ENCODE data around the gene POLR1C.
"Not testable (repeated sequence)": the region's sequence is repeated elsewhere in the genome, so short reads cannot be mapped to it uniquely, and the experiment has no call there.

The POLR1C gene

DNA sequence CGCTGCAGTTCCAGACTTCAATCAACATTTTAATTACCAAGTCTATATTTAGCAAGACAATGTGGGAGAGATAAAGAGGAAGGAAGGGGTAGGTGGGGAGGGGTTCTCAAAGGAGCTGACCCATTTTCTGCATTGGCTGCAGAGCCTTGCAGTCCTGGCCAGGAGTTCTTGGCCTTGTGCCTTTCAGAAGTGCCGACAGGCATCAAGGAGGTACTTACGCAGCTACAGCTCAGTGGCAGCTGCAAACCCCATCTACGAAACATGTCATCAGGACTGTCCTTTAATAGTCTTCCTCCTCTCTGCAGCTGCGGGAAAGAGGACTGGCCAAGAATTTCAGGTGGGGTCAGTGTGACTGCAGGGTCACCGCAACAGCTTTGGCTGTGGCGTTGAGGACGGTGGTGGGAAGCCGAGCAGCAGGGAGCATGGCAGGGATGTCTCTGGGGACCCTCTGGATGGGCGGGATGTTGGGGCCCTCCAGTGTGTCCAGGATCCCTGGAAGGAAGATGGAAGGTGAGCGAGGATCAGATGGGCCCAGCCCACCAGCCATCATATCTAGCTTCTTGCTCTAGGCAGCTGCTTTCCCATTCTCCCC, 5.0 kb upstream of the POLR1C start:
- DNase-seq, result no peak

DNA sequence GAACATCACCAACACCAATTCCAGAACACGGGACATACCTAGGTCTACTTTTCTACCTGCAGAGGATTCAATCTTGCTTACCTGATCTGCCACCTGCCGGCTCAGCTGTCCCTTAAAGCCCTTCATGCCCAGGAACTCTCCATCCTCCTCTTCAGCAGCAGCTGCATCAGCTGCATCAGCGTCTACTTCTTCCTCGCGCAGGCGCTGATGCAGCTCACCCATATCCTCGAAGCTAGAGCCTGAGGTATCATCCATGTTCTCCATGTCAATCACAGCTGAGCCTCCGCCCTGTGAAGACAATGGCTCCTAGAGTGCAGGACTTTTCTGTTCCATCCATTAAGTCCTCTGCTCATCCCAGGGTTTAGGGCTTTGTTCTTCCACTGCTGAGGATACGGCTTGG, 1.1 kb upstream of the POLR1C start:
- no peak for DNase-seq

DNA sequence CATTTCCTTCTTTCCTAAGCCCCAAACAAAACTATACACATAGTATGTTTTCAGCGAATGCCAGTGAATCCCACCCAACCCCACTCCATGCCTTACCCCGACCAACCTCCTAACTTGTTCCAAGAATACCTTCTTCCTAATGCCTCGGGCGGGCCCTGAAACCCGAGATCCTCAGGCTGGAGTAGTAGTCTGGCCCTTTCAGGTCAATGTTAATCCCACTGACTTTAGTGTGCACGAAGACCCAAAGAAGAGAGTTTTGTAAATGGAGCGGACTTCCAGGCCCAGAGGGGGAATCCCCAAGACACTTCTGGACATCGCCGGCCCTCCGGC, 557 bp upstream of the POLR1C start:
- DNase-seq, result no peak

DNA sequence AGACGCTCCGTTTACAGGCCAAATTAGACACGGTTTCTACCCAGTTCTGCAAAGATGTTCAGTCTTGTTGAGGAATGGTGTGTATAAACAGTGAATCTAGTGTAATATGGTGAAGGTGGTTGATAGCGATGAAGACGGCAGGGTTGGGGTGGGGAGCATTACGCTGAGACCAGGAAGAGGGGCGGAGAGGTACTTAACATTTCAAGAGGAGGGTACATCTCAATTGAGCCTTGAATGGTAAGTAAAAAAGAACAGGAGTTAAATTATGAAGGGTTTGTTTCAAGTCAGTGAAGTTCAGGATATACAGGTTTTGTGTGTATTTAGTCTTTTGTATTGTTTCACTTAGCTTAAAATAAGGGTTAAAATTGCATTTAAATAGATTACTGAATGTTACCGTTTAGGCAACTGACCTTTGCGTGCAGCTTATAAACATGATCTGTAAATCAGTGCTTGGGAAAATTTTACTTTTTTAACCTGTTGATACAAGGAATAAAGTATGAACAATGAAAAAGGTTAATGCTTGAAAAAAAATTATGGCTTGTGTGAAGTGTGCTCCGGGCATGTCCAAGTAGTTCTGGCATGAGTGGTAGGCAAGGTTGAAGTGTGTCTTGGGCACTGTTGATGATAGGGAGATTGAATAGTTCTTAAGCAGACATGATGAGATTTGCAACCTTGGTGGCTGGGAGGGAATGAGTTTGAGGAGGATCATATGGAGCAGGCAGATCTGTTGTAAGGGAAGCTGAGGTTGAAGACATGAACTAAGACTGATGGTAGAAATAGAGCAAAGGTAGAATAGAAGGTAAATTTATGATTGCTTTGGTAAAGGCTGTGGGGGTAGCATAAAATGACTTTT, 842 bp downstream of the POLR1C start:
- no peak for DNase-seq

DNA sequence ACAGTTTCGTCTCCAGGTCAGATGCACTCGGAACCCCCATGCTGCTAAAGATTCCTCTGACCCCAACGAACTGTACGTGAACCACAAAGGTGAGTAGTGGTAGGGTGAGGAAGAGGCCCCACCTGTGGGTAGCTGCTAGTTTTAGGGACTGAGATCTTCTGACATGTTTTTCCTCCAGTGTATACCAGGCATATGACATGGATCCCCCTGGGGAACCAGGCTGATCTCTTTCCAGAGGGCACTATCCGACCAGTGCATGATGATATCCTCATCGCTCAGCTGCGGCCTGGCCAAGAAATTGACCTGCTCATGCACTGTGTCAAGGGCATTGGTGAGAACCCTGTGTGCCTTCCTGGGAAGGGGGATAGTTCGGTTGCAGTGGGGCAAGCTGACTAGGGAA, 3.2 kb downstream of the POLR1C start:
- DNase-seq, result no peak

DNA sequence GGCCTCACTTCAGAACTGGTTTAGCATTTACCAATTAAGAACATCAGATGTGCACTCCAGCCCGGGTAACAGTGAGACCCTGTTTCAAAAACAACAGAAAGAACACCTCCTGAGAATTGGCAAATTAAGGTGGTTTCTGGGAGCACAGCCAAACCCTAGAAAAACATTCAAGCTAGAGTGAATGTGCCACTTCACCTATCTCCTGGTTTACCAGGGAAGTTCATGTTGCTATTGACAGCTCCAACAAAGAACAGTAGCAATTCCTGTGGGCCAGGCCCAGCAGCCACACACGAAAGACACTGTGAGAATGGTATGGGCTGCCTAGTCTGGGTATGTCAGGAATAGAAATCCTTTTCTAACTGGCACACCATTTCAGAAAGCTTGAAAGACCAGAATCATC, 4.9 kb downstream of the POLR1C start:
- DNase-seq, result no peak

DNA sequence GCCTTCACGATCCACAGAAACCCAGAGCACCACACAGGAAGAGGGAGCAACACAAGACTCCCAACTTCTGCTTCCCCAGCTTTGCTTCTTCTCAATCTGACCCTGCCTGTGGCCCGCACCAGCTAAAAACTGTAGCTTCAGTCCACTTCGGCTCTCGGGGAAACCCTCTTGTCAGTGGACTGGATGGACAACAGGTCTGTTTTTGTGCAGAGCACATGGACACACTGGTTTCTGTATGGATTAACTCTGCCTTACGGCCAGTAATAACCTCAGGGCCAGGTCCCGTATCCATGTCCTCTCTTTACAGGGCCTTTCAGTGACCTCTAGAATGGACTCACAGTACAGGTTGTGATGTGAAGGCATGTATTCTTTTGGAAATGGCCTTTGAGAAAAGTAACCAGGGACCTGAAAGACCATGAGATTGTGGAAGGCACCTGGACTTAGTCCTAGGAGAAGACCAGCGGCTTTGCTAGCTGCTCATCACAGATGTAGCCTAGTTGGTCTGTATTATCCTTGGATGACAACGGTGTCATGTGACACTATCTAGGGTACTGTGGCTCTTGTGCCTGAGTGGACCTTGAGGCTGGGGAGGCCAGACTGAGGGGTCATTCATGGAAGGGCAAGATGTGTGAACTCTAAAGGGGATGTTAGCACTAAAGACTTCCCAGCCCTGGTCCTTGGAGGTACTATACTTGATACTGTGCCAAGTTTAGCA, 5.8 kb downstream of the POLR1C start:
- no peak for DNase-seq

DNA sequence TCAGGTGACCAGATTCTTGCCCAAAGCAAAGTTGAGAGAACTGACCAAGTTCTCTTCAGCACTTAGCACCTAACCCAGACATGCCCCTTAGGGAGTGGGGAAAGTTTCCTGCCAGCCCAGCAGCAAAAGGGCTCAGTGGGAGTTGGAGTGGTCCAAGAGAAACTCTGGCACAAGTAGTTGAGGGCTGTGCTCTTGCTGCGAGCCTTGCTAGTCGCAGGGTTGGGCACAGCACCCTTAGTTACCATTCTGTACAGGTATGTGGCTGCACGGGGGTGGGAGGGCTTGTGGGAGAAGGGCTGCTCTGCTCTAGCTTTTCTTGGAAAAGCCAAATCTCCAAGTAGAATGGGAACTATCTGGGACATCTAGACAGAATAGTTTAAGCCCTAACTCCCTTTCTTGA, 6.4 kb downstream of the POLR1C start:
- no peak for DNase-seq

DNA sequence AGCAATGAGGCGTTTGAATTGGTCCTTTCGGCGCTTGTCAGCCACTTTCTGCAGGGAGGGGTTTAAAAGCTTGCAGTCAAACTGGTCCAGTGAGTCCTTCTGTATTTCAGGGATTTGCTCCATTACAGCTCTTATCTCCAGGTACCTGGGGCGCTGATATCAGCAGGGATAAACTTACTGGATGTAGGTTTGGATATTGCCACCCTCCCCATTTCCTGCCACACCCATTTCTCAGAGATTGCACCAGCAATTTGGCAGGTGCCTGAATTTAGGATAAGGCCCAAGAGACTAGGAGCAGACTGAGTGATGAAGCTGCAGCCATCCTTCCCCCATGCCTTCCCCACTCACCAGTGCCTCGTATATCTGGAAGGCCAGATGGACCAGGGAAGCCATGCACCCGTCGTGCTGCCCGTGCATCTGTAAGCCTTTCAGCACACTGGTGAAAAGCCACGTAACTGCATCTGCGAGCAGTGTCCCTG, 7.6 kb downstream of the POLR1C start:
- DNase-seq, result no peak

DNA sequence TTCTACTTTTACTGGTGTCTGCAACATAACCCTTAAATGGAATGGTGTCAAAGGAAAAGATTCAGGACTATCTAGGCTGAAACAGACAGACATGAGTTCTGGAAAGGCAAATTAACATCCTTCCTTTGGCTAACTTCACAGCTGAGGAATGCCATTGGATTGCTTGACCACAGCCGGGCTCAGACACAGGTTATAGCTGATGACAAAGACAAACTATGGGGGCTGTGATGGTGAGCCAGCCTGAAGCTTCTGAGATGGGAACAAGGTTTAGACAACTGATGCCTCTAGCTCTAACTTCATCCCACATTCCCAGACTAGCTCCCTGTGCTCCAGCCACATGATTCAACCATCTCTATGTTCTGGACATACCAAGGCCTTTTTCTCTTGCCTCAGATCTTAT, 15.3 kb downstream of the POLR1C start:
- no peak for DNase-seq

DNA sequence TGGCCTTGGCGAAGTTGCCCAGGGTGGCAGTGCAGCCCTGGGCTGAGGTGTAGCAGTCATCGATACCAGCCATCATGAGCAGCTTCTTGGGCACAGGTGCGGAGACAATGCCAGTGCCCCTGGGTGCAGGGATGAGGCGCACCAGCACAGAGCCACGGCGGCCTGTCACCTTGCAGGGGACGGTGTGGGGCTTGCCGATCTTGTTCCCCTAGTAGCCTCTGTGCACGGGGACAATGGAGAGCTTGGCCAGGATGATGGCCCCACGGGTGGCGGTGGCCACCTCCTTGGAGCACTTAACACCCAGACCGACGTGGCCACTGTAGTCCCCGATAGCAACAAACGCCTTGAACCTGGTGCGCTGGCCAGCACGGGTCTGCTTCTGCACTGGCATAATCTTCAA, 22.1 kb downstream of the POLR1C start:
- DNase-seq, result not testable (repeated sequence)

DNA sequence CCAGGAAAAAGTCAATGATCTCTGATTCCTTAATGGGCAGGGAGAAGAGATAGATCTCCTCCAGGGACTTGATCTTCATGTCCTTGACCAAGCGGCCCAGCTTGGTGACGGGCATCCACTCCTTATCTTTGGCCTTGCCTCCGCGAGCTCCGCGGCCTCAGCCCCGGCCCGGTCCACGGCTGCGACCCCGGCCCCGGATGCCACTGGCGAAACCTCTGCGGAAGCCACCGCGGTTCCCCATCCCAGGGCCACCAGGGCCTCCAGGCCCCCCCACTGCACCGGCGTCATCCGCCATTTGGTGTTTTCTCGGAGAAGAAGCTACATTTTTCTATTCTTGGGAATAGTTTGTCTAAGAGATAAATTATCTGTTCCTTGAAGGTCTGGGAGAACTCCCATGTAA, 22.5 kb downstream of the POLR1C start:
- DNase-seq, result not testable (repeated sequence)

DNA sequence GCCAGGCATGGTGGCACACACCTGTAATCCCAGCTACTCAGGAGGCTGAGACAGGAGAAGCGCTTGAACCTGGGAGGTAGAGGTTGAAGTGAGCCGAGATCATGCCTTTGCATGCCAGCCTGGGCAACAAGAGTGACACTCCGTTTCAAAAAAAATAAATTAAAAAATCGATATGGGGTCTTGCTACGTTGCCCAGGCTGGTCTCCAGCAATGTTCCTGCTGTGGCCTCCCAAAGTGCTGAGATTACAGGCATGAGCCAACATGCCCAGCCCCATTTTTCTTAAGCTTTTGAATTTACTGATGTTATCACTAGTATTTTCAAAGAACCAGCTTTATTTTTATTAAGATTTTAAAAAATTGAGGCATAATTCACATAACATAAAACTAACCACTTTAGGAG, 23.6 kb downstream of the POLR1C start:
- DNase-seq, result no peak

DNA sequence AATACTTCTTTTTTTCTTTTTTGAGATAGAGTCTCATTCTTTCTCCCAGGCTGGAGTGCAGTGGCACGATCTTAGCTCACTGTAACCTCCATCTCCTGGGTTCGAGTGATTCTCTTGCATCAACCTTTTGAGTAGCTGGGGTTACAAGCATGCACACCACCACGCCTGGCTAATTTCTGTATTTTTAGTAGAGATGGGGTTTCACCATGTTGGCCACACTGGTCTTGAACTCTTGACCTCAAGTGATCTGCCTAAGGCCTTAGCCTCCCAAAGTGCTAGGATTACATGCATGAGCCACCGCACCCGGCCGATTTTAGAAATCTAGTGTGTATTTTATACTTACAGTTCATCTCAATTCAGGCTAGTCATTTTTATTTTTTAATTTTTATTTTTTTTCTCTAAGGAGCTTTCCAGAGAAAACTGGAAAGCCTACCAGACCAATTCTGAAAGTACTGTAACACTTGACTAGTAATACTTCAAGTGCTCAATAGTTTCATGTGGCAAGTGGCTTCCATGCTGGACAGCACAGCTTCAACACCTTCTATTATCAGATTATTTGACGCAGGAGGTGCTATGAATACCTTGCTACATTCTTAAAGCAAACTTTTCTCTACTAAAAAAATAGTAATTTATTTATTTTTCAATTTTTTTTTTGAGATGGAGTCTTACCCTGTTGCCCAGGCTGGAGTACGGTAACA, 25.0 kb downstream of the POLR1C start:
- no peak for DNase-seq

DNA sequence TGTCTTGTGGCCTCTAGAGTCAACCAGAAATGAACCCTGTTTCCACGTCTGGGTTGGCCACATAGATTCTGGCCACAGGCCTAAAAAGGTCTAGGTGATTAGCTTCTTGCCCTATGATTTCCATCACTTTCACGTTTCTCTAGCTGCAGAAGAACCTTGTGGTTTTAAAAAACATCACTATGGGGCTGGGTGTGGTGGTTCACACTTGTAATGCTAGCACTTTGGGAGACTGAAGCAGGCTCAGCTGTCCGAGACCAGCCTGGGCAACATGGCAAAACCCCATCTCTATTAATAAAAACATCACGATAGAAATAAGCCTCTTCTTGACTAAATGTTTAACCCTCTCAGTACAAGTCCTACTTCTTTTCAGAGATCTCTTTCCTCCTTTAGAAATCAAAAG, 27.6 kb downstream of the POLR1C start:
- DNase-seq, result no peak

DNA sequence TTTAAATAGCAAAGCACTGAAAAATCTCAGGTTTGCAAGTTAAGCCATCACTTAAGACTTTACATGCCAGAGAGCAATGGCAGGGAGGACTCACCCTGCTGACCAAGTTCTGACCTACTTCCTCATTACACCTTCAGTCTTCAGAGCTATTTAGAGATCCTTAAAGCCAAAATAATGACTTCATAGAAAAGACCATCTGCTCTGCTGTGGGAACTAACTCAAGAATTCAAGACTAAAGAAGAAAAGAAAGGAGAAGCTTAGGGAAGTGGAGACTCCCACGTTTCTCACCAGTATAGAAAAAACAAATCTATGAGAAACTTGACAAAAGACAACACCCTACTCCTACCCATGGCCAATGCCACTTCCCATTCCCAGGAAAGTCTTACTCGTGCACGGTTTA, 30.3 kb downstream of the POLR1C start:
- no peak for DNase-seq

DNA sequence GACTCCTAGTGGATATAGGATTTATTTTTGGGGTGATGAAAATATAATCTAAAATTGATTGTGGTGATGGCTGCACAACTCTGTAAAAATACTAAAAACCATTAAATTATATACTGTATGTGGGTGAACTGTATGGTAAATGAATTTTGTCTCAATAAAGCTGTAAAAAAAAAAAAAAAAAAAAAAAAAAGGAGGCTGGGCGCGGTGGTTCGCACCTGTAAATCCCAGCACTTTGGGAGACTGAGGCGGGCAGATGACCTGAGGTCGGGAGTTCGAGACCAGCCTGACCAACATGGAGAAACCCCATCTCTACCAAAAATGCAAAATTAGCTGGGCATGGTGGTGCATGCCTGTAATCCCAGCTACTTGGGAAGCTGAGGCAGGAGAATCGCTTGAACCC, 40.7 kb downstream of the POLR1C start:
- DNase-seq, result not testable (repeated sequence)

DNA sequence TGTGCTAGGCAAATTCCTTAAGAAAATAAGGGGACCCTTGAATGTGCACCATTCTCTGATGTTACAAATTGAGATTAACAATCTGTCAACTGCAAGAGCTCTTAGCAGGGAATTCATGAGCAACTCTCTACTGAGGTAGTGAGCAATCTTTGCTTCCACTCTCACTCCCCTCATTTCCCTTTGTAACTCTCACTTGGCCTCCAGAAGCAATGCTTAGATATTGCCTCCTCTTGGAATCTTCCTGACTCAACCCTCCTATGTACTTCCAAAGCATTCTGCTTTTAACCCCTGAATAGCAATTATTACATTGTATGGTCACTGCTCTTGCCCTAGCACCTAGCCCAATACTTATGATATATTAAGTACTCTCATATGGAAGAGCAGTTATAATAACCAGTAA, 42.4 kb downstream of the POLR1C start:
- DNase-seq, result no peak

DNA sequence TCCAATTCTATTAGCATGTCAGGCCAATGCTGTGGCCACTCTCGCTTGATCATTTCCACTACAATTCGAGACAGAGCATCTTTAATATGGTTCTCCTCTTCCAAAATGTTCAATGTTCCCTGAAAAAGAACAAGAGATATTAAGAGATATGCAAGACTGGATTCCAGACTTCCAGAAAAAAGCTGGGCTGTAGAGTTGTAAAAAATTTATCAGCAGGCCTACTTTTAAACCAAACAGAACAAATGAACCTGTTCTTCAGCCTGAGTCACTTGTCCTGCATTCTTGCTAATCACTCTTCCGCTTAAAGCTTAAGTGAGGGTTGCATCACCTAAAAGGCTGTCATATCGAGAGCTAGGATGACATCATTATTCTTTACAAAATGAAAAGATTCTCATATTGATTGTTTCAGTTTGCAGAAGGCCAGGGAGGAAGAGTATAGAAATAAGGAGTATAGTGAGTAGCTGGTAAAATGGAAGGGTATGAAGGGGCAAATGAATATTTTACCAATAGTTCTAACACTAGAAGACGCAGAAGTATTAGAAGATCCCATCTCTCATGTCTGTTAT, 54.1 kb downstream of the POLR1C start:
- no peak for DNase-seq
